Measurements from ENCODE around the gene C7orf33. TPM values are rescaled to one million over a fixed set of nuclear protein-coding genes. Genes with fewer than 3 reads are reported as not detected.

C7orf33 gene
- total RNA-seq, 2 donors from 2014 or later, result not detected

- Mint-ChIP-seq H3K27me3 (peaks cover 9 to 19% of the 10 kb centered on the region in 2 donors), H3K36me3 (no peaks in the 10 kb centered on the region), H3K27ac (no peak overlapping the region), H3K4me1 (ENCODE audit: low read depth in 2 of 2) (peaks cover 2 to 5% of the 10 kb centered on the region in 2 donors), H3K4me3 (no peak overlapping the region), H3K9me3 (no peaks in the 10 kb centered on the region)
- ATAC-seq (no peak), DNase-seq (ENCODE audit: low spot score) (no peak)
Measured at GRCh38 chr7:148665221-148665620, 74.7 kb downstream of the C7orf33 start.

Other genes with a start within 250 kb of the C7orf33 start
- gene CUL1, start 108.1 kb downstream of the C7orf33 start, total RNA-seq, result 10 to 100 TPM; 59.5 to 69.5 TPM

Measured in natural killer cell treated with Interleukin-12 subunit alpha and Interleukin-12 subunit beta and Interleukin-15 and Interleukin-18, amount 100 ng/mL, for 72 hours (primary cell).